ENCODE results near the gene IGSF11. TPM values are rescaled to one million over a fixed set of nuclear protein-coding genes. Genes with fewer than 3 reads are reported as not detected.

The IGSF11 gene
- total and polyA plus RNA-seq, 4 donors: 0.02 to 0.17 TPM; not detected in 2

- TF ChIP-seq CTCF (IDR thresholded peaks at IDR 0.05; ENCODE audit: low read depth, low read length, missing input control): no peak
- no peak for TF ChIP-seq NR2F2 (IDR thresholded peaks at IDR 0.05)
- no peak for TF ChIP-seq MAX (IDR thresholded peaks at IDR 0.05)
- no peak for TF ChIP-seq ATF3 (IDR thresholded peaks at IDR 0.05)
- TF ChIP-seq EGR1 (IDR thresholded peaks at IDR 0.05; ENCODE audit: low read depth in 2 of 2): no peak
- no peak for TF ChIP-seq YY1 (IDR thresholded peaks at IDR 0.05)
- TF ChIP-seq HNF4G (IDR thresholded peaks at IDR 0.05): no peak
- TF ChIP-seq REST (IDR thresholded peaks at IDR 0.05): no peak
- no peak for TF ChIP-seq FOXA2 (IDR thresholded peaks at IDR 0.05)
- no peak for TF ChIP-seq JUND (IDR thresholded peaks at IDR 0.05)
- TF ChIP-seq SP1 (IDR thresholded peaks at IDR 0.05): no peak
- TF ChIP-seq ZBTB33 (IDR thresholded peaks at IDR 0.05): no peak
- no peak for TF ChIP-seq GABPA (IDR thresholded peaks at IDR 0.05 in 1 of 2, conservative IDR thresholded peaks at IDR 0.05 in 1 of 2)
- TF ChIP-seq RXRA (IDR thresholded peaks at IDR 0.05): no peak
- no peak for TF ChIP-seq HNF4A (conservative IDR thresholded peaks at IDR 0.05)
- 74% methylated on average over 2 of the region's 2 CpGs for WGBS
These were observed 18.7 kb downstream of the IGSF11 start for GRCh38 chr3:119015942-119016341.

GRCh38 chr3:119013951-119014350, 20.7 kb downstream of the IGSF11 start:
- no peaks in the 10 kb centered on the region for H3K9me3 ChIP-seq (ENCODE audit: control insufficient read depth in 4 of 4, low read length in 3 of 4)
- WGBS: 47% methylated on average over 3 of the region's 3 CpGs
- no peaks in the 10 kb centered on the region for H3K36me3 ChIP-seq (ENCODE audit: control insufficient read depth in 4 of 4, insufficient read depth in 3 of 4, low read depth in 1 of 4, low read length in 3 of 4)
- no peak overlapping the region for H3K4me3 ChIP-seq (ENCODE audit: low read depth in 1 of 3, low read length in 3 of 3)
- no peak overlapping the region for H3K27ac ChIP-seq (ENCODE audit: low read depth in 1 of 2, low read length in 2 of 2)
- H3K4me1 ChIP-seq (ENCODE audit: control insufficient read depth in 4 of 4, insufficient read depth in 4 of 4, low read length in 3 of 4): no peaks in the 10 kb centered on the region
- no peak overlapping the region for H3K9ac ChIP-seq (ENCODE audit: low read depth in 1 of 2, low read length in 2 of 2)
- TF ChIP-seq FOXA2 (IDR thresholded peaks at IDR 0.05): no peak
- TF ChIP-seq REST (IDR thresholded peaks at IDR 0.05): no peak
- TF ChIP-seq NR2F2 (IDR thresholded peaks at IDR 0.05): no peak
- TF ChIP-seq MAX (IDR thresholded peaks at IDR 0.05): no peak
- TF ChIP-seq ZBTB33 (IDR thresholded peaks at IDR 0.05): no peak
- no peak for DNase-seq (ENCODE audit: low spot score)
- no peaks in the 10 kb centered on the region for H3K27me3 ChIP-seq (ENCODE audit: control insufficient read depth in 4 of 4, insufficient read depth in 4 of 4, low read length in 3 of 4)

More at GRCh38 chr3:119015942-119016341, 18.7 kb downstream of the IGSF11 start:
- no peaks in the 10 kb centered on the region for H3K36me3 ChIP-seq (ENCODE audit: control insufficient read depth in 4 of 4, insufficient read depth in 3 of 4, low read depth in 1 of 4, low read length in 3 of 4)
- H3K4me1 ChIP-seq (ENCODE audit: control insufficient read depth in 4 of 4, insufficient read depth in 4 of 4, low read length in 3 of 4): no peaks in the 10 kb centered on the region
- no peaks in the 10 kb centered on the region for H3K9me3 ChIP-seq (ENCODE audit: control insufficient read depth in 4 of 4, low read length in 3 of 4)
- no peak overlapping the region for H3K9ac ChIP-seq (ENCODE audit: low read depth in 1 of 2, low read length in 2 of 2)
- H3K27me3 ChIP-seq (ENCODE audit: control insufficient read depth in 4 of 4, insufficient read depth in 4 of 4, low read length in 3 of 4): no peaks in the 10 kb centered on the region
- DNase-seq (ENCODE audit: low spot score): no peak
- H3K27ac ChIP-seq (ENCODE audit: low read depth in 1 of 2, low read length in 2 of 2): no peak overlapping the region
- no peak overlapping the region for H3K4me3 ChIP-seq (ENCODE audit: low read depth in 1 of 3, low read length in 3 of 3)
